Measurements from ENCODE around the gene ADAMTSL5. TPM values are rescaled to one million over a fixed set of nuclear protein-coding genes. Genes with fewer than 3 reads are reported as not detected.

ADAMTSL5 gene
- total and polyA plus RNA-seq, 9 of the 15 experiments (the other 6 are each of a cell fraction or from before 2014, with no cell fraction given) = 1.0 to 11.6 (median 4.1) TPM

- TF ChIP-seq, protein P1, sequence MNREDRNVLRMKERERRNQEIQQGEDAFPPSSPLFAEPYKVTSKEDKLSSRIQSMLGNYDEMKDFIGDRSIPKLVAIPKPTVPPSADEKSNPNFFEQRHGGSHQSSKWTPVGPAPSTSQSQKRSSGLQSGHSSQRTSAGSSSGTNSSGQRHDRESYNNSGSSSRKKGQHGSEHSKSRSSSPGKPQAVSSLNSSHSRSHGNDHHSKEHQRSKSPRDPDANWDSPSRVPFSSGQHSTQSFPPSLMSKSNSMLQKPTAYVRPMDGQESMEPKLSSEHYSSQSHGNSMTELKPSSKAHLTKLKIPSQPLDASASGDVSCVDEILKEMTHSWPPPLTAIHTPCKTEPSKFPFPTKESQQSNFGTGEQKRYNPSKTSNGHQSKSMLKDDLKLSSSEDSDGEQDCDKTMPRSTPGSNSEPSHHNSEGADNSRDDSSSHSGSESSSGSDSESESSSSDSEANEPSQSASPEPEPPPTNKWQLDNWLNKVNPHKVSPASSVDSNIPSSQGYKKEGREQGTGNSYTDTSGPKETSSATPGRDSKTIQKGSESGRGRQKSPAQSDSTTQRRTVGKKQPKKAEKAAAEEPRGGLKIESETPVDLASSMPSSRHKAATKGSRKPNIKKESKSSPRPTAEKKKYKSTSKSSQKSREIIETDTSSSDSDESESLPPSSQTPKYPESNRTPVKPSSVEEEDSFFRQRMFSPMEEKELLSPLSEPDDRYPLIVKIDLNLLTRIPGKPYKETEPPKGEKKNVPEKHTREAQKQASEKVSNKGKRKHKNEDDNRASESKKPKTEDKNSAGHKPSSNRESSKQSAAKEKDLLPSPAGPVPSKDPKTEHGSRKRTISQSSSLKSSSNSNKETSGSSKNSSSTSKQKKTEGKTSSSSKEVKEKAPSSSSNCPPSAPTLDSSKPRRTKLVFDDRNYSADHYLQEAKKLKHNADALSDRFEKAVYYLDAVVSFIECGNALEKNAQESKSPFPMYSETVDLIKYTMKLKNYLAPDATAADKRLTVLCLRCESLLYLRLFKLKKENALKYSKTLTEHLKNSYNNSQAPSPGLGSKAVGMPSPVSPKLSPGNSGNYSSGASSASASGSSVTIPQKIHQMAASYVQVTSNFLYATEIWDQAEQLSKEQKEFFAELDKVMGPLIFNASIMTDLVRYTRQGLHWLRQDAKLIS (CRISPR knock-in tag; IDR thresholded peaks at IDR 0.05) = no peak
- TF ChIP-seq CHD4 (IDR thresholded peaks at IDR 0.05; ENCODE audit: insufficient read depth, insufficient replicate concordance, low read depth, low read length, poor library complexity, severe bottlenecking) (no peak), ZC3H8 (IDR thresholded peaks at IDR 0.05) (no peak), ZNF431 (CRISPR knock-in tag; IDR thresholded peaks at IDR 0.05) (no peak), LCOR (CRISPR knock-in tag; IDR thresholded peaks at IDR 0.05) (no peak), MAFG (tag; conservative IDR thresholded peaks at IDR 0.05) (no peak), RBM39 (optimal IDR thresholded peaks at IDR 0.05; ENCODE audit: low read depth, low read length) (no peak), ZNF717 (CRISPR knock-in tag; IDR thresholded peaks at IDR 0.05) (no peak), FOXP1 (CRISPR knock-in tag; IDR thresholded peaks at IDR 0.05) (no peak), EHMT2 (IDR thresholded peaks at IDR 0.05) (no peak), MTA3 (IDR thresholded peaks at IDR 0.05; ENCODE audit: borderline replicate concordance) (no peak), TBP (optimal IDR thresholded peaks at IDR 0.05; ENCODE audit: low read depth, low read length) (no peak)
Measured at GRCh38 chr19:1487576-1488281, 25.1 kb downstream of the ADAMTSL5 start (continued).
